Fibroblast of villous mesenchyme (primary cell): ENCODE results near the gene SPATA12. TPM values are rescaled to one million over a fixed set of nuclear protein-coding genes. Genes with fewer than 3 reads are reported as not detected.

ENCODE experiments used
- DNase-seq: peaks from one replicate; pipeline ENCODE4 v3.0.0-alpha.2; 2010; ENCODE audit warnings: low read depth
- H3K4me3 ChIP-seq: 2 replicates; pipeline ENCODE4 v1.5.1; 2011; ENCODE audit warnings: low read depth, mild to moderate bottlenecking, low read length
- CTCF ChIP-seq: IDR thresholded peaks from 2 replicates; pipeline ENCODE4 v1.5.1; 2012; ENCODE audit warnings: low read depth, mild to moderate bottlenecking, low read length; ENCODE audit not compliant: insufficient read depth
- total RNA-seq: library from RNA; depleted of rRNA; stranded (reverse); fragments of >200 nt; gene quantifications from 2 replicates; pipeline ENCODE4 v1.2.3, GENCODE V29; 2012

Gene SPATA12
- total RNA-seq, 1 donor = not detected

- no peak for DNase-seq
Observed at GRCh38 chr3:57019057-57019456, 41.4 kb upstream of the SPATA12 start.

GRCh38 chr3:57025237-57025636 lies 35.2 kb upstream of the SPATA12 start:
- no peak overlapping the region for H3K4me3 ChIP-seq
- TF ChIP-seq CTCF = no peak
- DNase-seq = no peak

More at GRCh38 chr3:57019057-57019456, 41.4 kb upstream of the SPATA12 start:
- TF ChIP-seq CTCF = no peak
- no peak overlapping the region for H3K4me3 ChIP-seq

GRCh38 chr3:57026944-57027343 lies 33.5 kb upstream of the SPATA12 start:
- no peak for TF ChIP-seq CTCF
- no peak overlapping the region for H3K4me3 ChIP-seq
- DNase-seq = peak; percentile 61

- no peak for TF ChIP-seq CTCF
- DNase-seq = no peak
- H3K4me3 ChIP-seq = no peak overlapping the region
Observed at GRCh38 chr3:57029383-57029782, 31.1 kb upstream of the SPATA12 start.

- no peak for DNase-seq
- H3K4me3 ChIP-seq = no peak overlapping the region
- no peak for TF ChIP-seq CTCF
Observed at GRCh38 chr3:57029924-57030323, 30.5 kb upstream of the SPATA12 start.

- no peak for DNase-seq
- no peak for TF ChIP-seq CTCF
- H3K4me3 ChIP-seq = no peak overlapping the region
Observed at GRCh38 chr3:57030721-57031120, 29.7 kb upstream of the SPATA12 start.
